ENCODE measurements around the gene KLHL40. TPM values are rescaled to one million over a fixed set of nuclear protein-coding genes. Genes with fewer than 3 reads are reported as not detected.

Gene KLHL40
- total RNA-seq, 1 experiment from 2014 or later = not detected

- ChIA-PET POLR2A (no interaction called here), CTCF (no interaction called here)
- Histone ChIP-seq H3K4me3 (ENCODE audit: low read depth in 2 of 2, low read length in 2 of 2) (no peak overlapping the region), H3K4me1 (ENCODE audit: control insufficient read depth, insufficient read depth, low read length) (no peaks in the 10 kb centered on the region), H3K27ac (ENCODE audit: low read length) (no peak overlapping the region), H3K36me3 (ENCODE audit: control insufficient read depth, insufficient read depth, low read length) (no peaks in the 10 kb centered on the region), H3K27me3 (ENCODE audit: control insufficient read depth, insufficient read depth, low read length) (no peaks in the 10 kb centered on the region), H3K9me3 (ENCODE audit: control insufficient read depth, insufficient read depth, low read depth, low read length) (no peaks in the 10 kb centered on the region)
- intact Hi-C loops (cut with micrococcal nuclease; ENCODE audit: unreplicated experiment) (no loop called here), in situ Hi-C loops (cut with HindIII; ENCODE audit: low pct_unique_long_range_greater_than_20kb, low sequenced_read_pairs) (no loop called here)
- ATAC-seq = no peak
- BruUV-seq (replicated peaks) = no TSS peak
- TF ChIP-seq CTCF (IDR thresholded peaks at IDR 0.05) = no peak
- no peak for TF ChIP-seq TCF7L2 (IDR thresholded peaks at IDR 0.05; ENCODE audit: low read depth, low read length)
- no peak for TF ChIP-seq SIN3A (IDR thresholded peaks at IDR 0.05; ENCODE audit: borderline replicate concordance, insufficient read depth, low read depth, low read length)
- TF ChIP-seq POLR2AphosphoS5 (IDR thresholded peaks at IDR 0.05; ENCODE audit: low read depth, low read length) = no peak
- TF ChIP-seq, protein P1, sequence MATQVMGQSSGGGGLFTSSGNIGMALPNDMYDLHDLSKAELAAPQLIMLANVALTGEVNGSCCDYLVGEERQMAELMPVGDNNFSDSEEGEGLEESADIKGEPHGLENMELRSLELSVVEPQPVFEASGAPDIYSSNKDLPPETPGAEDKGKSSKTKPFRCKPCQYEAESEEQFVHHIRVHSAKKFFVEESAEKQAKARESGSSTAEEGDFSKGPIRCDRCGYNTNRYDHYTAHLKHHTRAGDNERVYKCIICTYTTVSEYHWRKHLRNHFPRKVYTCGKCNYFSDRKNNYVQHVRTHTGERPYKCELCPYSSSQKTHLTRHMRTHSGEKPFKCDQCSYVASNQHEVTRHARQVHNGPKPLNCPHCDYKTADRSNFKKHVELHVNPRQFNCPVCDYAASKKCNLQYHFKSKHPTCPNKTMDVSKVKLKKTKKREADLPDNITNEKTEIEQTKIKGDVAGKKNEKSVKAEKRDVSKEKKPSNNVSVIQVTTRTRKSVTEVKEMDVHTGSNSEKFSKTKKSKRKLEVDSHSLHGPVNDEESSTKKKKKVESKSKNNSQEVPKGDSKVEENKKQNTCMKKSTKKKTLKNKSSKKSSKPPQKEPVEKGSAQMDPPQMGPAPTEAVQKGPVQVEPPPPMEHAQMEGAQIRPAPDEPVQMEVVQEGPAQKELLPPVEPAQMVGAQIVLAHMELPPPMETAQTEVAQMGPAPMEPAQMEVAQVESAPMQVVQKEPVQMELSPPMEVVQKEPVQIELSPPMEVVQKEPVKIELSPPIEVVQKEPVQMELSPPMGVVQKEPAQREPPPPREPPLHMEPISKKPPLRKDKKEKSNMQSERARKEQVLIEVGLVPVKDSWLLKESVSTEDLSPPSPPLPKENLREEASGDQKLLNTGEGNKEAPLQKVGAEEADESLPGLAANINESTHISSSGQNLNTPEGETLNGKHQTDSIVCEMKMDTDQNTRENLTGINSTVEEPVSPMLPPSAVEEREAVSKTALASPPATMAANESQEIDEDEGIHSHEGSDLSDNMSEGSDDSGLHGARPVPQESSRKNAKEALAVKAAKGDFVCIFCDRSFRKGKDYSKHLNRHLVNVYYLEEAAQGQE (IDR thresholded peaks at IDR 0.05; ENCODE audit: insufficient read depth in 1 of 2, low read depth in 2 of 2, low read length in 1 of 2) = no peak
- DNase-seq (ENCODE audit: low read depth, low spot score) = no peak
Measured at GRCh38 chr3:42670051-42670576, 15.2 kb upstream of the KLHL40 start.

DNA sequence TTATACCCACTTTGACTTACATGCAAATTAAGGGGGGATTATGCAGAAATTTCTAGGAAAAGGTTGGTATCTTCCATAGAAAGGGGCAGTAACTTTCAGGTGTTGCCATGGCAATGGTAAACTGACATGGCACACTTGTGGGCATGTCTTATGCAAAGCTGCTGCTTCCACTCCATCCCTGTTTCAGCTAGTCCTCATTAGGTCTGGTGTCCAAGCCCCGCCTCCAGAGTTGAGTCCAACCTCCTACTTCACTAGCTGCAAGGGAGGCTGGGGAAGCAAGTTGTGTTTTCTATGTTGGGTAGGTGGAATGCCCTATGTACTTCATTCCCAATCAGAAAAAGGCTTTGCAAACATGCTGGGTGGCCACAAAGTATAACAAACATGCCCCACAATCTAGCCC, 14.7 kb upstream of the KLHL40 start:
- ChIA-PET POLR2A (no interaction called here), CTCF (no interaction called here)
- no peaks in the 10 kb centered on the region for H3K36me3 ChIP-seq (ENCODE audit: control insufficient read depth, insufficient read depth, low read length)
- ATAC-seq = no peak
- in situ Hi-C loops (cut with HindIII; ENCODE audit: low pct_unique_long_range_greater_than_20kb, low sequenced_read_pairs) = no loop called here
- H3K4me1 ChIP-seq (ENCODE audit: control insufficient read depth, insufficient read depth, low read length) = no peaks in the 10 kb centered on the region
- DNase-seq (ENCODE audit: low read depth, low spot score) = no peak
- no peaks in the 10 kb centered on the region for H3K27me3 ChIP-seq (ENCODE audit: control insufficient read depth, insufficient read depth, low read length)
- H3K4me3 ChIP-seq (ENCODE audit: low read depth in 2 of 2, low read length in 2 of 2) = no peak overlapping the region
- H3K9me3 ChIP-seq (ENCODE audit: control insufficient read depth, insufficient read depth, low read depth, low read length) = no peaks in the 10 kb centered on the region
- no peak for TF ChIP-seq TCF7L2 (IDR thresholded peaks at IDR 0.05; ENCODE audit: low read depth, low read length)
- no peak for TF ChIP-seq CTCF (IDR thresholded peaks at IDR 0.05)
- TF ChIP-seq, protein P1 (IDR thresholded peaks at IDR 0.05; ENCODE audit: insufficient read depth in 1 of 2, low read depth in 2 of 2, low read length in 1 of 2) = no peak
- TF ChIP-seq SIN3A (IDR thresholded peaks at IDR 0.05; ENCODE audit: borderline replicate concordance, insufficient read depth, low read depth, low read length) = no peak
- no peak for TF ChIP-seq POLR2AphosphoS5 (IDR thresholded peaks at IDR 0.05; ENCODE audit: low read depth, low read length)
- intact Hi-C loops (cut with micrococcal nuclease; ENCODE audit: unreplicated experiment) = no loop called here
- no peak overlapping the region for H3K27ac ChIP-seq (ENCODE audit: low read length)
- BruUV-seq (replicated peaks) = no TSS peak

Data from Panc1 (cell line).